ENCODE measurements around the gene CHST10.

GRCh38 chr2:100409975-100410647 lies 7.4 kb downstream of the CHST10 start:
- TF ChIP-seq CTCF (IDR thresholded peaks at IDR 0.05) (no peak), POLR2A (IDR thresholded peaks at IDR 0.05) (no peak)
